SK-N-DZ (cell line): ENCODE results near the gene RNU11.
A peak's percentile ranks its signal among the peaks of the same experiment; 100 is the strongest.
"Not testable (repeated sequence)": the region's sequence is repeated elsewhere in the genome, so short reads cannot be mapped to it uniquely, and the experiment has no call there.

Experiments
- DNase-seq: peaks from one replicate; pipeline ENCODE4 v3.0.0-alpha.2; 2015; ENCODE audit warnings: low spot score
- small RNA-seq, 2 experiments: library from RNA; depleted of rRNA; stranded (forward); fragments of <200 nt; gene quantifications; one replicate each; pipeline ENCODE3, GENCODE V24; 2014

The RNU11 gene

GRCh38 chr1:28663871-28664470, 15.6 kb downstream of the RNU11 start:
- no peak for DNase-seq

- DNase-seq = no peak
These were observed 18.4 kb downstream of the RNU11 start for GRCh38 chr1:28666806-28667205.

GRCh38 chr1:28668191-28668955, 20.0 kb downstream of the RNU11 start, which contains the start of gene GMEB1:
Gene GMEB1 (plus strand): TSS chr1:28668784. CDS start chr1:28683613, 14,829 bp downstream.
- peak; percentile 84 for DNase-seq

GRCh38 chr1:28668956-28669723, 20.7 kb downstream of the RNU11 start:
- peak; percentile 57 for DNase-seq

GRCh38 chr1:28671254-28671780, 22.9 kb downstream of the RNU11 start:
- no peak for DNase-seq

GRCh38 chr1:28672971-28673370, 24.6 kb downstream of the RNU11 start:
- not testable (repeated sequence) for DNase-seq

GRCh38 chr1:28675924-28676257, 27.5 kb downstream of the RNU11 start:
- no peak for DNase-seq

- DNase-seq = no peak
These were observed 31.8 kb downstream of the RNU11 start for GRCh38 chr1:28680151-28680550.

GRCh38 chr1:28682840-28683239, 34.4 kb downstream of the RNU11 start:
- no peak for DNase-seq

GRCh38 chr1:28684937-28685336, 36.5 kb downstream of the RNU11 start:
- DNase-seq = no peak

- not testable (repeated sequence) for DNase-seq
These were observed 43.2 kb downstream of the RNU11 start for GRCh38 chr1:28691627-28692026.

Small RNAs within 50 kb of the gene (small RNA-seq; reads per million reads assigned to genes)
- gene RF00422 (0 reads per million in 2 experiments), gene RNU11 (0 reads per million in 2 experiments)
